K562 (cell line): ENCODE results near the gene WDR46. TPM values are rescaled to one million over a fixed set of nuclear protein-coding genes. Genes with fewer than 3 reads are reported as not detected.
A peak's percentile ranks its signal among the peaks of the same experiment; 100 is the strongest.

Experiments used
- CBX1 ChIP-seq: sonication (generic); IDR thresholded peaks from 2 replicates; pipeline ENCODE4 v1.6.1; 2016; ENCODE audit warnings: antibody characterized with exemption, low read depth, mild to moderate bottlenecking
- CHD4 ChIP-seq: fragments of 200-600 bp; sonication (generic); IDR thresholded peaks from 3 replicates; pipeline ENCODE4 v1.6.1; 2012; ENCODE audit warnings: low read depth, mild to moderate bottlenecking, mixed read lengths, low read length, inconsistent platforms; ENCODE audit not compliant: insufficient read depth, insufficient replicate concordance, poor library complexity, severe bottlenecking
- DIDO1 ChIP-seq: fragments of 450-650 bp; IDR thresholded peaks from 2 replicates; pipeline ENCODE4 v1.6.1; 2016; ENCODE audit warnings: low read depth, missing biosample characterization, missing genetic modification characterization
- DPF2 ChIP-seq: fragments of 450-650 bp; IDR thresholded peaks from 2 replicates; pipeline ENCODE4 v1.6.1; 2016
- E2F3 ChIP-seq: fragments of 250-450 bp; sonication (Bioruptor Pico); IDR thresholded peaks from 2 replicates; pipeline ENCODE4 v1.4.0; 2020; ENCODE audit warnings: mild to moderate bottlenecking
- FUS ChIP-seq: fragments of 200-400 bp; formaldehyde crosslinking; optimal IDR thresholded peaks from 2 replicates; pipeline ENCODE3; 2017; ENCODE audit warnings: low read depth, low read length
- HDAC6 ChIP-seq: IDR thresholded peaks from 2 replicates; pipeline ENCODE4 v1.6.1; 2012; ENCODE audit warnings: low read depth, mild to moderate bottlenecking, control low read depth, inconsistent platforms, low read length, moderate library complexity
- KLF1 ChIP-seq: fragments of 450-650 bp; IDR thresholded peaks from 2 replicates; pipeline ENCODE4 v1.6.1; 2016; ENCODE audit warnings: missing genetic modification characterization, missing compliant biosample characterization
- MITF ChIP-seq: IDR thresholded peaks from 2 replicates; pipeline ENCODE4 v1.6.1; 2014; ENCODE audit warnings: antibody characterized with exemption
- NCOA1 ChIP-seq: fragments of 450-650 bp; IDR thresholded peaks from 2 replicates; pipeline ENCODE4 v1.6.1; 2016; ENCODE audit warnings: low read depth
- NFE2 ChIP-seq: IDR thresholded peaks from 2 replicates; pipeline ENCODE4 v1.6.1; 2014; ENCODE audit warnings: antibody characterized with exemption, low read depth
- NR1H2 ChIP-seq: sonication (generic); formaldehyde crosslinking; IDR thresholded peaks from 2 replicates; pipeline ENCODE4 v1.4.0; 2020; ENCODE audit warnings: mild to moderate bottlenecking, missing genetic modification reagents
- POLR2AphosphoS2 ChIP-seq: IDR thresholded peaks from 2 replicates; pipeline ENCODE4 v1.6.1; 2012; ENCODE audit warnings: low read length, improper control_type of control experiment
- RBFOX2 ChIP-seq: fragments of 200-400 bp; formaldehyde crosslinking; IDR thresholded peaks from 2 replicates; pipeline ENCODE4 v1.6.1; 2017; ENCODE audit warnings: low read depth, mild to moderate bottlenecking, low read length, moderate library complexity
- RBM39 ChIP-seq: fragments of 200-400 bp; formaldehyde crosslinking; optimal IDR thresholded peaks from 2 replicates; pipeline ENCODE3; 2018; ENCODE audit warnings: low read depth, low read length
- SMAD1 ChIP-seq: fragments of 150-350 bp; IDR thresholded peaks from 2 replicates; pipeline ENCODE4 v1.6.1; 2014; ENCODE audit warnings: low read length, low read depth; ENCODE audit not compliant: partially characterized antibody
- TFAP4 ChIP-seq: sonication (generic); formaldehyde crosslinking; IDR thresholded peaks from 2 replicates; pipeline ENCODE4 v1.8.0; 2022; ENCODE audit warnings: missing genetic modification reagents, mild to moderate bottlenecking, moderate library complexity, borderline replicate concordance
- ZNF217 ChIP-seq: sonication (generic); formaldehyde crosslinking; IDR thresholded peaks from 2 replicates; pipeline ENCODE4 v1.8.0; 2022; ENCODE audit warnings: mild to moderate bottlenecking, missing genetic modification reagents
- ZNF224 ChIP-seq: sonication (generic); formaldehyde crosslinking; IDR thresholded peaks from 2 replicates; pipeline ENCODE4 v1.8.0; 2022; ENCODE audit warnings: mild to moderate bottlenecking, missing genetic modification reagents
- ZNF668 ChIP-seq: fragments of 250-450 bp; sonication (Bioruptor Pico); IDR thresholded peaks from 2 replicates; pipeline ENCODE4 v1.8.0; 2022; ENCODE audit warnings: mild to moderate bottlenecking, inconsistent platforms
- polyA plus RNA-seq, 8 experiments: library from polyadenylated mRNA; depleted of rRNA in 4 of 8; stranded (reverse) in 5 of 8; unstranded in 3 of 8; fragments of >200 nt; fragmentation: Nextera tagmentation in 2 of 8; fragmentation: Illumina TruSeq in 1 of 8; extraction: Ambion mirVana in 2 of 8; extraction: Trizol in 1 of 8; gene quantifications; 2 replicates each; pipeline versions ENCODE4 v1.2.1 to v1.2.3, GENCODE V29; 2011 to 2014; ENCODE audit warnings: inconsistent platforms in 1 of 8, missing spikeins in 1 of 8
- total RNA-seq, 7 experiments: library from RNA; depleted of rRNA in 6 of 7; stranded (reverse); fragments of >200 nt in 6 of 7; fragmentation: Illumina TruSeq in 2 of 7; extraction: Trizol in 2 of 7; gene quantifications; 2 replicates each; pipeline versions ENCODE4 v1.2.1 to v1.2.3, GENCODE V29; 2011 to 2021; ENCODE audit warnings: low replicate concordance in 1 of 7
- TF ChIP-seq, protein P1 (sequence below): fragments of 250-450 bp; sonication (Bioruptor Pico); IDR thresholded peaks from 2 replicates; pipeline ENCODE4 v1.8.0; 2022; ENCODE audit warnings: moderate library complexity, mild to moderate bottlenecking, inconsistent platforms
- TF ChIP-seq, protein P2 (sequence below): fragments of 250-450 bp; sonication (Bioruptor Pico); IDR thresholded peaks from 2 replicates; pipeline ENCODE4 v1.4.0; 2020; ENCODE audit warnings: mild to moderate bottlenecking, moderate library complexity, borderline replicate concordance

The WDR46 gene
- total and polyA plus RNA-seq, 9 of the 15 experiments (the other 6 are each of a cell fraction or from before 2014, with no cell fraction given), result 8.9 to 146 (median 93.1) TPM

- TF ChIP-seq, protein P1, sequence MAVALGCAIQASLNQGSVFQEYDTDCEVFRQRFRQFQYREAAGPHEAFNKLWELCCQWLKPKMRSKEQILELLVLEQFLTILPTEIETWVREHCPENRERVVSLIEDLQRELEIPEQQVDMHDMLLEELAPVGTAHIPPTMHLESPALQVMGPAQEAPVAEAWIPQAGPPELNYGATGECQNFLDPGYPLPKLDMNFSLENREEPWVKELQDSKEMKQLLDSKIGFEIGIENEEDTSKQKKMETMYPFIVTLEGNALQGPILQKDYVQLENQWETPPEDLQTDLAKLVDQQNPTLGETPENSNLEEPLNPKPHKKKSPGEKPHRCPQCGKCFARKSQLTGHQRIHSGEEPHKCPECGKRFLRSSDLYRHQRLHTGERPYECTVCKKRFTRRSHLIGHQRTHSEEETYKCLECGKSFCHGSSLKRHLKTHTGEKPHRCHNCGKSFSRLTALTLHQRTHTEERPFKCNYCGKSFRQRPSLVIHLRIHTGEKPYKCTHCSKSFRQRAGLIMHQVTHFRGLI (CRISPR knock-in tag), result peak; percentile 10; the same call in 1 of the 2 replicates
- TF ChIP-seq POLR2AphosphoS2 (peak; percentile 93; the same call in 1 of the 2 replicates), HDAC6 (peak; percentile 90; the same call in 1 of the 2 replicates), ZNF668 (CRISPR knock-in tag) (peak; percentile 10; the same call in 1 of the 2 replicates), DPF2 (0 out of 2 replicates have a peak, but pooled peaks have one; percentile 52), RBM39 (peak; percentile 96), TFAP4 (peak; percentile 81), ZNF224 (CRISPR knock-in tag) (peak; percentile 45; the same call in 1 of the 2 replicates), CHD4 (no peak), E2F3 (CRISPR knock-in tag) (peak; percentile 85; the same call in 1 of the 2 replicates), ZNF217 (CRISPR knock-in tag) (no peak), RBFOX2 (peak; percentile 99), SMAD1 (peak; percentile 96), MITF (0 out of 2 replicates have a peak, but pooled peaks have one; percentile 40), DIDO1 (tag) (peak; percentile 93), NCOA1 (peak; percentile 100), CBX1 (peak; percentile 86; the same call in 1 of the 2 replicates), NR1H2 (no peak; the same call in 1 of the 2 replicates), NFE2 (0 out of 2 replicates have a peak, but pooled peaks have one; percentile 1), FUS (no peak), KLF1 (peak; percentile 40; the same call in 1 of the 2 replicates)
- TF ChIP-seq, protein P2, sequence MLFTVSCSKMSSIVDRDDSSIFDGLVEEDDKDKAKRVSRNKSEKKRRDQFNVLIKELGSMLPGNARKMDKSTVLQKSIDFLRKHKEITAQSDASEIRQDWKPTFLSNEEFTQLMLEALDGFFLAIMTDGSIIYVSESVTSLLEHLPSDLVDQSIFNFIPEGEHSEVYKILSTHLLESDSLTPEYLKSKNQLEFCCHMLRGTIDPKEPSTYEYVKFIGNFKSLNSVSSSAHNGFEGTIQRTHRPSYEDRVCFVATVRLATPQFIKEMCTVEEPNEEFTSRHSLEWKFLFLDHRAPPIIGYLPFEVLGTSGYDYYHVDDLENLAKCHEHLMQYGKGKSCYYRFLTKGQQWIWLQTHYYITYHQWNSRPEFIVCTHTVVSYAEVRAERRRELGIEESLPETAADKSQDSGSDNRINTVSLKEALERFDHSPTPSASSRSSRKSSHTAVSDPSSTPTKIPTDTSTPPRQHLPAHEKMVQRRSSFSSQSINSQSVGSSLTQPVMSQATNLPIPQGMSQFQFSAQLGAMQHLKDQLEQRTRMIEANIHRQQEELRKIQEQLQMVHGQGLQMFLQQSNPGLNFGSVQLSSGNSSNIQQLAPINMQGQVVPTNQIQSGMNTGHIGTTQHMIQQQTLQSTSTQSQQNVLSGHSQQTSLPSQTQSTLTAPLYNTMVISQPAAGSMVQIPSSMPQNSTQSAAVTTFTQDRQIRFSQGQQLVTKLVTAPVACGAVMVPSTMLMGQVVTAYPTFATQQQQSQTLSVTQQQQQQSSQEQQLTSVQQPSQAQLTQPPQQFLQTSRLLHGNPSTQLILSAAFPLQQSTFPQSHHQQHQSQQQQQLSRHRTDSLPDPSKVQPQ (CRISPR knock-in tag), result 0 out of 2 replicates have a peak, but pooled peaks have one; percentile 50
Observed at GRCh38 chr6:33271468-33272274, 17.4 kb downstream of the WDR46 start, which contains the start of the genes RPS18 and VPS52 (continued).
